Activated gamma-delta T cell treated with Interleukin-2 at 50 U/mL for 16 hours (primary cell): ENCODE results near the gene LMNTD1.
"Not testable (repeated sequence)": the region's sequence is repeated elsewhere in the genome, so short reads cannot be mapped to it uniquely, and the experiment has no call there.

Experiments used
- DNase-seq: peaks from one replicate; pipeline ENCODE4 v3.0.0-alpha.2; 2020

Gene LMNTD1

GRCh38 chr12:25426821-25427220 is 126.3 kb downstream of the LMNTD1 start:
- not testable (repeated sequence) for DNase-seq
